Measurements from ENCODE around the gene ACY1. TPM values are rescaled to one million over a fixed set of nuclear protein-coding genes. Genes with fewer than 3 reads are reported as not detected.

ACY1 gene
- total RNA-seq, 2 experiments from 2014 or later, result 3.3 to 4.0 TPM

DNA sequence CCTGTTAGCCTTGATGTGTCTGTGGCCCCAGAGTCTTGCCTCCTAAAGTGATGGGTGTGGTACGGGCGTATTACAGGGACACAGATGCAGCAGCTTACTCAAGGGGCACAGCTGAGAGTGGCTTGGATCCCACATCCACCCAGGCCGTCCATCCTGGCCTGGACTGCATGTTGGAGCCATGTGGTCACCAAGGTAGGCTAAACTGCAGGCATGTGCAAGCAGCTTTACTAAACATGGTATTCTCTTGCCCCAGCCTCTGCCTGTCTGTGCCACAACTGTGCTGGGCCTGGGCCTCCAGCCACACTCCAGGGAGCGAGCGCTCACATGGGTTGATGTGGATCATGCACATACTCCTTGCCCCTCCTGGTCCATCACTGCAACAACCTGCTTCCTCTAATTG is 34.2 kb upstream of the ACY1 start:
- DNase-seq (ENCODE audit: low spot score), result no peak
- Histone ChIP-seq H3K9me2 (ENCODE audit: insufficient read depth, low read length) (no peaks in the 10 kb centered on the region), H3K9me3 (ENCODE audit: low read length) (no peaks in the 10 kb centered on the region), H3K27ac (ENCODE audit: low read depth, low read length, poor library complexity, severe bottlenecking) (no peak overlapping the region), H3K79me2 (ENCODE audit: insufficient read depth, low read depth, low read length) (no peaks in the 10 kb centered on the region), H3K4me2 (ENCODE audit: low read length) (no peak overlapping the region), H3K4me3 (ENCODE audit: low read depth, low read length, poor library complexity, severe bottlenecking) (no peak overlapping the region), H2AFZ (ENCODE audit: low read length) (no peak overlapping the region), H3K36me3 (ENCODE audit: insufficient read depth, low read length) (no peaks in the 10 kb centered on the region), H4K20me1 (ENCODE audit: insufficient read depth, low read length) (no peaks in the 10 kb centered on the region), H3K4me1 (ENCODE audit: insufficient read depth, low read length, poor library complexity, severe bottlenecking) (no peaks in the 10 kb centered on the region)
- intact Hi-C loops (cut with micrococcal nuclease; ENCODE audit: unreplicated experiment), result no loop called here
- TF ChIP-seq EZH2phosphoT487 (IDR thresholded peaks at IDR 0.05; ENCODE audit: borderline replicate concordance, low read depth, low read length), result no peak
- TF ChIP-seq, protein P1, sequence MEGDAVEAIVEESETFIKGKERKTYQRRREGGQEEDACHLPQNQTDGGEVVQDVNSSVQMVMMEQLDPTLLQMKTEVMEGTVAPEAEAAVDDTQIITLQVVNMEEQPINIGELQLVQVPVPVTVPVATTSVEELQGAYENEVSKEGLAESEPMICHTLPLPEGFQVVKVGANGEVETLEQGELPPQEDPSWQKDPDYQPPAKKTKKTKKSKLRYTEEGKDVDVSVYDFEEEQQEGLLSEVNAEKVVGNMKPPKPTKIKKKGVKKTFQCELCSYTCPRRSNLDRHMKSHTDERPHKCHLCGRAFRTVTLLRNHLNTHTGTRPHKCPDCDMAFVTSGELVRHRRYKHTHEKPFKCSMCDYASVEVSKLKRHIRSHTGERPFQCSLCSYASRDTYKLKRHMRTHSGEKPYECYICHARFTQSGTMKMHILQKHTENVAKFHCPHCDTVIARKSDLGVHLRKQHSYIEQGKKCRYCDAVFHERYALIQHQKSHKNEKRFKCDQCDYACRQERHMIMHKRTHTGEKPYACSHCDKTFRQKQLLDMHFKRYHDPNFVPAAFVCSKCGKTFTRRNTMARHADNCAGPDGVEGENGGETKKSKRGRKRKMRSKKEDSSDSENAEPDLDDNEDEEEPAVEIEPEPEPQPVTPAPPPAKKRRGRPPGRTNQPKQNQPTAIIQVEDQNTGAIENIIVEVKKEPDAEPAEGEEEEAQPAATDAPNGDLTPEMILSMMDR (conservative IDR thresholded peaks at IDR 0.05; ENCODE audit: low read length), result no peak
- POLR2A ChIA-PET, result no interaction called here
- no TSS peak for BruUV-seq (replicated peaks)
- CTCF ChIA-PET (ENCODE audit: unreplicated experiment), result no interaction called here

- POLR2A ChIA-PET, result interaction anchor here (0.7 kb wide), 1 partner anchor 317 kb away, joined by 3 read pairs; no protein-coding TSS in a partner anchor
- BruUV-seq (replicated peaks), result no TSS peak
- H3K27ac ChIP-seq (ENCODE audit: low read depth, low read length, poor library complexity, severe bottlenecking), result no peak overlapping the region
These were observed 32.4 kb upstream of the ACY1 start for GRCh38 chr3:51950899-51951298.

GRCh38 chr3:51953445-51953844 is 29.9 kb upstream of the ACY1 start:
- POLR2A ChIA-PET, result no interaction called here
- H2AFZ ChIP-seq (ENCODE audit: low read length), result no peak overlapping the region
- CTCF ChIA-PET (ENCODE audit: unreplicated experiment), result no interaction called here
- no peak for DNase-seq (ENCODE audit: low spot score)
- no peak overlapping the region for H3K27ac ChIP-seq (ENCODE audit: low read depth, low read length, poor library complexity, severe bottlenecking)
- H3K4me1 ChIP-seq (ENCODE audit: insufficient read depth, low read length, poor library complexity, severe bottlenecking), result peaks cover 3% of the 10 kb centered on the region
- TF ChIP-seq EZH2phosphoT487 (IDR thresholded peaks at IDR 0.05; ENCODE audit: borderline replicate concordance, low read depth, low read length), result no peak
- TF ChIP-seq, protein P1 (conservative IDR thresholded peaks at IDR 0.05; ENCODE audit: low read length), result no peak
- no TSS peak for BruUV-seq (replicated peaks)
- H3K4me3 ChIP-seq (ENCODE audit: low read depth, low read length, poor library complexity, severe bottlenecking), result no peak overlapping the region
- H4K20me1 ChIP-seq (ENCODE audit: insufficient read depth, low read length), result no peaks in the 10 kb centered on the region
- no peaks in the 10 kb centered on the region for H3K9me2 ChIP-seq (ENCODE audit: insufficient read depth, low read length)
- H3K36me3 ChIP-seq (ENCODE audit: insufficient read depth, low read length), result no peaks in the 10 kb centered on the region
- no peaks in the 10 kb centered on the region for H3K9me3 ChIP-seq (ENCODE audit: low read length)
- H3K4me2 ChIP-seq (ENCODE audit: low read length), result no peak overlapping the region
- H3K79me2 ChIP-seq (ENCODE audit: insufficient read depth, low read depth, low read length), result no peaks in the 10 kb centered on the region
- intact Hi-C loops (cut with micrococcal nuclease; ENCODE audit: unreplicated experiment), result no loop called here

More at GRCh38 chr3:51950899-51951298, 32.4 kb upstream of the ACY1 start:
- Histone ChIP-seq H3K4me2 (ENCODE audit: low read length) (no peak overlapping the region), H4K20me1 (ENCODE audit: insufficient read depth, low read length) (no peaks in the 10 kb centered on the region), H3K4me1 (ENCODE audit: insufficient read depth, low read length, poor library complexity, severe bottlenecking) (no peaks in the 10 kb centered on the region), H2AFZ (ENCODE audit: low read length) (no peak overlapping the region), H3K9me3 (ENCODE audit: low read length) (no peaks in the 10 kb centered on the region), H3K4me3 (ENCODE audit: low read depth, low read length, poor library complexity, severe bottlenecking) (no peak overlapping the region), H3K9me2 (ENCODE audit: insufficient read depth, low read length) (no peaks in the 10 kb centered on the region), H3K36me3 (ENCODE audit: insufficient read depth, low read length) (no peaks in the 10 kb centered on the region), H3K79me2 (ENCODE audit: insufficient read depth, low read depth, low read length) (no peaks in the 10 kb centered on the region)
- CTCF ChIA-PET (ENCODE audit: unreplicated experiment), result interaction anchor here (0.9 kb wide), 1 partner anchor 8 kb away, joined by 3 read pairs; no protein-coding TSS in a partner anchor
- no peak for DNase-seq (ENCODE audit: low spot score)
- TF ChIP-seq, protein P1 (conservative IDR thresholded peaks at IDR 0.05; ENCODE audit: low read length), result no peak
- TF ChIP-seq EZH2phosphoT487 (IDR thresholded peaks at IDR 0.05; ENCODE audit: borderline replicate concordance, low read depth, low read length), result no peak
- intact Hi-C loops (cut with micrococcal nuclease; ENCODE audit: unreplicated experiment), result no loop called here

Measured in OCI-LY7 (cell line).